ENCODE results near the gene PLEKHF1. TPM values are rescaled to one million over a fixed set of nuclear protein-coding genes. Genes with fewer than 3 reads are reported as not detected.

The PLEKHF1 gene
- total and polyA plus RNA-seq, 2 donors (not counting 1 experiment from before 2014, with no cell fraction given), result 5.5 to 9.8 TPM

DNA sequence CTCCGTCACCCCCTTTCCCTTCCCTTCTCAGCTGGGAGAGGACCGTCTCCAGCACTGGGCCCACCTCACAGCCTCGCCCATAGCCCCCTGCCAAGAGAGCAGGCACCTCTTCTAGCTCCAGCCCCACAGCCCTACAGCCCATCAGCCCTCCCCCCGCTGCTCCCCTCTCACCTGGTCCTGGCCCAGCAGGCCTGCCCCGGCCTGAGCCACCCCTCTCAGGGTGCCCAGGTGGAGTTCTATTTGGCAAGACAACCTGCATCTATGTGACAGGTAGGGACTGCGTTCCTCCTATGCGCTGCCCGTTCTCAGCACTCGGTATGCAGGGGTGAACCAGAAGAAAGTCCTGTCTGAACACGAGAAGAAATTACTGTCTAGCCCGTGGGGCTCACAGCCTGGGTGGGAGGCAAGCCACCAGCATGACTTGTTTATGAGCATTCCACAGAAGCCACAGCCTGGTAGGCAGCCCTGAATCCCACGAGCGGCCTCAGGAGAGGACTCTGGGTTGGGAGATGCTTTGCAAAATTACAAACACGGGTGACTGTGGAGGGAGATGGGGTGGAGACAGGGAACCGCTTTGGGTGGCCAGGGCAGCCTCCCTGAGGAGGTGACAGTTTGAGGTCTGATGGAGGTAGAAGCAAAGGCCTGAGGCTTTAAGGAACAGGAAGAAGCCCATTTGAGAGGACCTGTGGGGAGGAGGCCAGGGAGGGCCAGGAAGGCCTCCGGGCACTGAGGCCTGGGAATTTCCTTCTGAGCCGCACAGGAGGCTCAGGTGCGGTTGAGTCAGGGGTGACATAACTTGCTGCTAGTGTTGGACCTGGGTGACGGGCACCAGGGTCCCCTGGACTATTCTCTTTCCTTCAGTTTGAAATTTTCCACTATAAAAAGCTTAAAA is 1.2 kb upstream of the PLEKHF1 start:
- H3K36me3 ChIP-seq (replicated peaks in 1 of 2; ENCODE audit: control extremely low read depth in 1 of 2, control insufficient read depth in 1 of 2, extremely low read depth in 1 of 2, insufficient read depth in 2 of 2, low read length in 1 of 2), result no peaks in the 10 kb centered on the region
- peaks cover 37% of the 10 kb centered on the region for H3K79me2 ChIP-seq (ENCODE audit: control insufficient read depth, insufficient read depth, low read length)
- no peaks in the 10 kb centered on the region for H4K20me1 ChIP-seq (ENCODE audit: control insufficient read depth, insufficient read depth, low read length, poor library complexity, severe bottlenecking)
- H3K9ac ChIP-seq (ENCODE audit: low read length), result peak overlapping the region; percentile 91
- H3K9me3 ChIP-seq (ENCODE audit: control extremely low read depth in 1 of 3, control insufficient read depth in 2 of 3, insufficient read depth in 1 of 3, low read length in 2 of 3), result peaks cover 0 to 5% (median 0%) of the 10 kb centered on the region in 3 donors
- peak overlapping the region; percentile 92 for H2AFZ ChIP-seq (ENCODE audit: insufficient read depth, low read depth, low read length, poor library complexity, severe bottlenecking)
- Mint-ChIP-seq H3K4me3 (peak overlapping the region; percentile 87), H3K4me1 (peaks cover 27% of the 10 kb centered on the region), H3K27me3 (no peaks in the 10 kb centered on the region), H3K9me3 (ENCODE audit: insufficient read depth) (no peaks in the 10 kb centered on the region), H3K27ac (peak overlapping the region; percentile 80)
- H3K4me3 ChIP-seq (ENCODE audit: control extremely low read depth in 1 of 5, extremely low read depth in 1 of 5, insufficient read depth in 1 of 5, low read depth in 2 of 5, low read length in 4 of 5), result peak overlapping the region in 4 of 5 experiments; percentile 49 to 87 (median 76)
- ChIA-PET CTCF (interaction anchor here (1.5 to 10.1 kb wide), 8 partner anchors 27 to 66 kb away, joined by 3 to 116 read pairs (median 8); partner anchors contain the start of genes C19orf12 and POP4), POLR2A (interaction anchor here (1.8 kb wide), 1 partner anchor 52 kb away, joined by 8 read pairs; the partner anchor contains the start of gene C19orf12)
- no peak for ATAC-seq (ENCODE audit: low read depth)
- H3K27me3 ChIP-seq (replicated peaks in 1 of 4; ENCODE audit: control extremely low read depth in 1 of 4, control insufficient read depth in 3 of 4, insufficient read depth in 4 of 4, low read length in 3 of 4), result no peaks in the 10 kb centered on the region
- intact Hi-C loops (cut with micrococcal nuclease), result loop anchor here (2.0 to 10.0 kb wide), 3 partner anchors 17 to 151 kb away; partner anchors contain the start of gene CCNE1
- 97% methylated on average over 16 of the region's 19 CpGs for WGBS (ENCODE audit: insufficient coverage)
- peak overlapping the region; percentile 100 for H3K4me2 ChIP-seq (replicated peaks; ENCODE audit: low read depth, low read length, poor library complexity, severe bottlenecking)
- no peak for DNase-seq
- H3K27ac ChIP-seq (ENCODE audit: low read length in 2 of 2), result no peak overlapping the region
- TF ChIP-seq CTCF (IDR thresholded peaks at IDR 0.05) (no peak), EZH2 (IDR thresholded peaks at IDR 0.05; ENCODE audit: borderline replicate concordance, insufficient read depth, low read depth, low read length, poor library complexity, severe bottlenecking) (no peak)
- H3K4me1 ChIP-seq (ENCODE audit: control insufficient read depth in 2 of 2, insufficient read depth in 2 of 2, low read length in 2 of 2), result peaks cover 31 to 42% of the 10 kb centered on the region in 2 donors
